CD4-positive, alpha-beta T cell treated with Interleukin-4 for 4 hours (primary cell): ENCODE results near the gene POLR2E.
A peak's percentile ranks its signal among the peaks of the same experiment; 100 is the strongest.

Source experiments
- DNase-seq: peaks from one replicate; pipeline ENCODE4 v3.0.0-alpha.2; 2020

POLR2E gene

DNA sequence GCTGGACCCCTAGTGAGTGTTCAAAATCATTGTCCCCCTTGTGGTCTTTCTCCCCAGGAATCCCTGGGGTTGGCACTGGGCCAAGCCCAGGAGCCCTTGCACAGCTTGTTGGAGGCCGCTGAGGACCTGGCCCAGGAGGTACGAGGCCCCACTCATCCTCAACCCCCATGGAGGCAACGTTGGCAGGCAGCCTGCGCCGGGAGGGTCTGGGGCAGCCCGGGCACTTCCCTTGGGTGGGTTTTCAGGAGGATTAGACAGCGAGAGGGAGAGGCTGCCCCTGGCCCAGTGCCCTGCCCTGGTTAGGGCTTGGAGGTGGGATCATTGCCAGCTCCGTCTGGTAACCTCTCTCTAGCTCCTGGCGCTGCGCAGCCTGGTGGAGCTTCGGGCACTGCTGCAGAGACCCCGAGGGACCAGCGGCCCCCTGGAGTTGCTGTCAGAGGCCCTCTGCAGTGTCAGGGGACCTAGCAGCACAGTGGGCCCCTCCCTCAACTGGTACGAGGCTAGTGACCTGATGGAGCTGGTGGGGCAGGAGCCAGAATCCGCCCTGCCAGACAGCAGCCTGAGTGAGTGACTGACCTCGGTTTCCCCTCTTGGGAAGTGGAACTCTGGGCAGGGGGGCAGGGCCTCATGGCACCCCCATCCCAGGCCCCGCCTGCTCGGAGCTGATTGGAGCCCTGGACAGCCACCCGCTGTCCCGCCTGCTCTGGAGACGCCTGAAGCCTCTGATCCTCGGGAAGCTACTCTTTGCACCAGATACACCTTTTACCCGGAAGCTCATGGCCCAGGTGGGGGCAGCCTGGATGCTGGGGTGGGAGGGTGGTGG, 52.3 kb downstream of the POLR2E start:
- no peak for DNase-seq

GRCh38 chr19:1041835-1042685, 53.1 kb downstream of the POLR2E start:
- DNase-seq, result no peak

GRCh38 chr19:1041272-1041834, 53.8 kb downstream of the POLR2E start:
- DNase-seq, result no peak

- DNase-seq, result peak; percentile 97
Observed at GRCh38 chr19:1040476-1041271, 54.5 kb downstream of the POLR2E start.

DNA sequence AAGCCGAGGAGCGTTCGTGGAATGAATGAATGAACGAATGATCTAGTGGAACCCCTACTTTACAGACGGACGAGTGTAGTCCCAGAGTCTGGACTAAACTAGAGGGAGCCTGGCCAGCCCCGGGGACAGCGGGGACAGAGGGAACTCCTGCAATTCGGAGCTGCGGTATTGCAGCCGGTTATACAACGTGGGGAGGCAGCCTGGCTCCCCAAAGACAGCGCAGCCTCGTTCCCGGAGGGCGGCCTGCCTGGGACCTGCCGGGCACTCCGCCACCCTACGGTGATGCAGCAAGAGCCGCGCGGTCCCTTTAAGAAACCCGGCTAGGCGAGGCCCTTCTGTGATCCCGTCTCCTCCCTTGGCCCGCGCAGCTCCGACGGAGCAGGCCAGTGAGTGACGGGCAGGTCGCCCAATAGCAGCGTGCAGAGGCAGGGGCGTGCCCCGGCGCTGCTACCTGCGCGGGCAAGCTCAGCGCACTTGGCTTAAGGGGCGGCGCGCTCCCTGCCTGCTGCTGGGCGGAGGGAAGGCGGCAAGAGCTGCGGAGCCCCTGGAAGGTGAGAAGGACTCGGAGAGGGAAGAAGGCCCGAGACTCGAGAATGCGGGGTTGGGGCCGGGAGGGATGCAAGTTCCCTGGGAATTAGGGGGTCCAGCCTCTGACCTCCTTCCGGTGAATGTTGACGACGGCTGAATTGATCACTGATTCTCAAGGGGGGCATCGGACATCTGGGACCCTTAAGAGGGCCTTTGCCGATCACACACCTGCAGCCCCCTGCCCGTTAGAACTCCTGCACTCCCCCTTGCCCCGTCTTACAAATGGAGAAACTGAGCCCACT, 55.3 kb downstream of the POLR2E start, which contains the start of gene ABCA7:
Gene ABCA7, plus strand, starts transcription at position 462 of the 830 bp plus-strand sequence. CDS start 1,255 bp downstream, outside the sequence.
- DNase-seq, result peak; percentile 99

- DNase-seq, result no peak
Observed at GRCh38 chr19:1038978-1039645, 56.1 kb downstream of the POLR2E start.

GRCh38 chr19:1037621-1038064, 57.5 kb downstream of the POLR2E start:
- DNase-seq, result no peak
